ENCODE data around the gene ONECUT3.

The ONECUT3 gene

DNA sequence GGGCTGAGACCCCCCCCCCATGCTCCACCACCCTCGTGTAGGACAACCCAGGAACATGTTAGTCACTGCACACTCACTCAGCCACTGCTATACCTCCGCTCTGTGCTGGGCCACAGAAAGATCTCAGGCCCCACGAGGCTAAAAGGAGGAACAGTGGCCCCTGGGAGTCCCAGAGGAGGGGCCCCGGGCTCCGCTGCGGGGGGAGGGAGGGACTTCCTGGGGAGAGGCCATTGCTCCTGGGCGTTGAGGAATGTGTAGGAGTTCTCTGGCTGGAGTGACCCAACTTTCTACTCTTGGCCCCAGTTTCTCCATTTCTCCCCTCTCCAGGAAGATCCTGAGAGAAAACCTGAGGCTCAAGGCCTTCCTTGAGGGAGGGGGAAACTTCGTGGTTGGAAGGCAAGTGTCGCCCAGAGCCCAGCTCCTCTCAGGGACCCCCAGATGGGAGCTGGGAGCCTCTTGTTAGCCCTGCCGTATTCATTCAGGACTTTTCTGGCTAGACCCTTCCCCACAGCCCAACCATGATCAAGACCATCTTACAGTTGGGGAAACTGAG lies 13.6 kb downstream of the ONECUT3 start:
- TF ChIP-seq CTCF (IDR thresholded peaks at IDR 0.05), result no peak

DNA sequence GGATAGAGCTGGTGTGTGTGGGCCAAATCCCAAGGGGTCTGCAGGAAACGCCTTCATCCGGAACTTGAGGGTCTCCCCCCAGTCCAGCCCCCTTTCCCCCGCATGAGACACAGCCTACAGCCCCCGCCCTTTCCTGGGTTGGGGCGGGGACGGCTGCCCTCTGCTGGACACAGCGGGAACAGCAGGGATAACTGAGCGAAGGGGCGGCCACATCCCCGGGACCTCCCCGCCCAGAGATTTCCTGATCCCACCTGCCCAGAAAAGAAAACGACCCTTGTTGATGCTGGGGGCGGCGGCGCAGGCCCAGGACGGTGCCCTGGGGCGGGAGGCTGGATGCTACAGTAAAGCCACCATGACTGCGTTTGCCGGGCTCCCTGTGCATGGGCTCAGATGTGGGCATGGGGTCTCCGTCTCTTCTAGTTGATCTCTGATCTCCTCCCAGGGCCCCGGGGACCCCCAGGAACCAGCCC lies 14.2 kb downstream of the ONECUT3 start:
- TF ChIP-seq CTCF (IDR thresholded peaks at IDR 0.05), result peak; percentile 99

GRCh38 chr19:1768248-1768647 lies 14.9 kb downstream of the ONECUT3 start:
- no peak for TF ChIP-seq CTCF (IDR thresholded peaks at IDR 0.05)

- no peak for TF ChIP-seq CTCF (IDR thresholded peaks at IDR 0.05)
Observed at GRCh38 chr19:1768918-1769644, 15.8 kb downstream of the ONECUT3 start.

DNA sequence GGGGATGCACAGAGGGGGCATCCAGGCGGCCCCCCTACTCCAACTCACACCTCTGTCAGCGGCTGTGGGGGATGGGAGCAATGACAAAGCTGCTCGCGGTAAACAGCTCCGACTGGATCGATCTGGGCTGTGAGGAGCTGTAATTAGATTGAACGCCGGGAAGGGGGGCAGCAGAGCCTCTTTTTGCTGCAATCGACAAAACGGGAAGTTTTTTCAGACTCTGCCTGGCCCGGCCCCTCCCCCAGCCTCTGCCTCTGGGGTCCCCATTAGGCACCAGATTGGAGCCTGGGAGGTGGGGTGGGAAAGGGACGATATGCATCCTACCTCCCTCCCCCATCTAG lies 16.3 kb downstream of the ONECUT3 start:
- TF ChIP-seq CTCF (IDR thresholded peaks at IDR 0.05), result no peak

DNA sequence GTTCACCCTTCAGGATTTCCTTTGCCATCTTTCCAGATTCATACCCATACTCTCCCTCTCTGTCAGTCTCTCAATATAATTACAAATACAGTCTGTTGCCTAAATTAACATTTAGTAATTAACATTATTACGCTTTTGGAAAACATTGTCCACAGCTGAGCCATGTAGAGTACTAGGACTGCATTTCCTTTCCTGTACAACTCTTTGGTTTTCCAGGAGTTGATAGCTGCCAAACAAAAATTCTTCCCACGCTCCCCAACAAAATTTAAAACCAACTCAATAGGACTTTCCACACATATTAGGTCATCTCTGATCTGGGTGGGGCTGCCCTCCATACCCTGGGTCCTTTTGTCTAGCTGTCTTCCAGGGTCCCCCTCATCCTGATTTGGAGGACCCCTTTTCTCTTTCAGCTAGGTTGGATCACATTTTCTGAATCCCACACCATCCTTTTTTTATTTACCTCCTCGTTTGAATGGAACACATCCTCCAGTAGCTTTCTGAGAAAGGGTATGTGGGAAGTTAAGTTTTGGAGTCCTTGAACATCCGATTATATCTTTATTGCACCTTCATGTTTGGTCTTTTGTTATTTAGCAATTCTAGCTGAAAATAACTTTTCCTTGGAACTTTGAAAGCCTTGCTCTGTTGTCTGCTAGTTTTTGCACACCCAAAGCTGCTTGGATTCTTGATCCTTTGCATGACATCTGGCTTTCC lies 17.7 kb downstream of the ONECUT3 start:
- TF ChIP-seq CTCF (IDR thresholded peaks at IDR 0.05), result no peak

- TF ChIP-seq CTCF (IDR thresholded peaks at IDR 0.05), result no peak
Observed at GRCh38 chr19:1773184-1773583, 19.9 kb downstream of the ONECUT3 start.
